HL-60 (cell line): ENCODE measurements around the gene COL13A1.

Source experiments
- DNase-seq, 2 experiments: peaks; one replicate each; pipeline ENCODE4 v3.0.0-alpha.2; 2010 to 2020; ENCODE audit warnings: low read depth in 1 of 2, low spot score in 1 of 2
- H3K27ac ChIP-seq: fragments of 250-450 bp; sonication (Bioruptor Pico); replicated peaks from 2 replicates; pipeline ENCODE4 v1.5.1; 2020; ENCODE audit warnings: mild to moderate bottlenecking, moderate library complexity
- H3K27me3 ChIP-seq: fragments of 250-450 bp; sonication (Bioruptor Pico); 2 replicates; pipeline ENCODE4 v1.5.1; 2021; ENCODE audit warnings: mild to moderate bottlenecking, moderate library complexity; ENCODE audit not compliant: insufficient read depth, poor library complexity, severe bottlenecking
- H3K4me3 ChIP-seq: replicated peaks from 2 replicates; pipeline ENCODE4 v1.5.1; 2011; ENCODE audit warnings: mild to moderate bottlenecking, control low read depth, low read length; ENCODE audit not compliant: insufficient read depth
- GABPA ChIP-seq: IDR thresholded peaks from 2 replicates; pipeline ENCODE4 v1.6.1; 2012; ENCODE audit warnings: low read depth
- POLR2AphosphoS5 ChIP-seq: IDR thresholded peaks from 2 replicates; pipeline ENCODE4 v1.6.1; 2012; ENCODE audit warnings: low read depth
- SPI1 ChIP-seq: IDR thresholded peaks from 2 replicates; pipeline ENCODE4 v1.6.1; 2012; ENCODE audit warnings: low read depth, mild to moderate bottlenecking, borderline replicate concordance
- TF ChIP-seq, protein P1 (sequence below): IDR thresholded peaks from 2 replicates; pipeline ENCODE4 v1.6.1; 2012; ENCODE audit warnings: low read depth; ENCODE audit not compliant: insufficient replicate concordance
- TF ChIP-seq, protein P2 (sequence below): IDR thresholded peaks from one replicate; pipeline ENCODE4 v1.5.1; 2011; ENCODE audit warnings: low read length, control low read depth, inconsistent platforms; ENCODE audit not compliant: insufficient read depth

The COL13A1 gene

DNA sequence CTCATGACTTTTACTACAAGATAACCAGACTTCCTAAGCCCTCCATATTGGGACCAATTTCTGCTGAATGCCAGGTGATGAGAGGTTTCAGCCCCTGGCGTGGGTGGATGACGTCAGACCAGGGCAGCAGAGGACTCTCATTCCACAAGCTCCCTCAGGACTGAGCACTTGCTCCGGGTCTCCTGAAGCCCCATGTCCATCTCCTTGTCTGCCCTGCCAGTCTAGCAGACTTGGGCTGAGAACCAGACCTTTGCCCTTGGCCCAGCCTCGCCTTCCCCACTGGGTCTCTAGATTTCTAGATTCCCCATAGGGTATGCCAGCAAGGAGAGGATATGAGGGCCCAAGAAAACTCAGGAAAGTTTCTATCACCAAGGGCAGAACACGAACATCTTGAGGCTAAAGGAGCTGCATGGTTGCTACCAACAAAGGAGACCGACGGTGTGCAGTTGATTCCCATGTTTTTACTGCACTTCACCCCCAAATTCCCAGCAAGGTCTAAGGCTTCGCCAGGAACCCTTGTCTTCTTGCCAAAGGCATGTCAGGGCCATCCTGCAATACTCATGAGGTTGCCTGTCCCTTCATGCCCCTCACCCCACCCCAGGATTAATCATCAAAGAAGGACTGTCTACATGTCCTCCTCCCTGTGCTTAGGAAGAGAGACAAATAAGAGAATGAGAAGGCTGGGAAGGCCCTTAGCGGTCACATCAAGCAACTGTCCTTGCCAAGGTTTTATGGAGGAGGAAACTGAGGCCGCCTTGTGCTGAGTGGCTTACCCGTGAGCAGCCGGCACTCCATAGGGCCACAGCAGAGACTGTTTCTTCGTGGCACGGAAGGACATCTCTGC, 154.4 kb downstream of the COL13A1 start:
- no peak overlapping the region for H3K4me3 ChIP-seq
- no peak for DNase-seq
- H3K27me3 ChIP-seq = no peaks in the 10 kb centered on the region
- H3K27ac ChIP-seq = no peak overlapping the region
- TF ChIP-seq, protein P1, sequence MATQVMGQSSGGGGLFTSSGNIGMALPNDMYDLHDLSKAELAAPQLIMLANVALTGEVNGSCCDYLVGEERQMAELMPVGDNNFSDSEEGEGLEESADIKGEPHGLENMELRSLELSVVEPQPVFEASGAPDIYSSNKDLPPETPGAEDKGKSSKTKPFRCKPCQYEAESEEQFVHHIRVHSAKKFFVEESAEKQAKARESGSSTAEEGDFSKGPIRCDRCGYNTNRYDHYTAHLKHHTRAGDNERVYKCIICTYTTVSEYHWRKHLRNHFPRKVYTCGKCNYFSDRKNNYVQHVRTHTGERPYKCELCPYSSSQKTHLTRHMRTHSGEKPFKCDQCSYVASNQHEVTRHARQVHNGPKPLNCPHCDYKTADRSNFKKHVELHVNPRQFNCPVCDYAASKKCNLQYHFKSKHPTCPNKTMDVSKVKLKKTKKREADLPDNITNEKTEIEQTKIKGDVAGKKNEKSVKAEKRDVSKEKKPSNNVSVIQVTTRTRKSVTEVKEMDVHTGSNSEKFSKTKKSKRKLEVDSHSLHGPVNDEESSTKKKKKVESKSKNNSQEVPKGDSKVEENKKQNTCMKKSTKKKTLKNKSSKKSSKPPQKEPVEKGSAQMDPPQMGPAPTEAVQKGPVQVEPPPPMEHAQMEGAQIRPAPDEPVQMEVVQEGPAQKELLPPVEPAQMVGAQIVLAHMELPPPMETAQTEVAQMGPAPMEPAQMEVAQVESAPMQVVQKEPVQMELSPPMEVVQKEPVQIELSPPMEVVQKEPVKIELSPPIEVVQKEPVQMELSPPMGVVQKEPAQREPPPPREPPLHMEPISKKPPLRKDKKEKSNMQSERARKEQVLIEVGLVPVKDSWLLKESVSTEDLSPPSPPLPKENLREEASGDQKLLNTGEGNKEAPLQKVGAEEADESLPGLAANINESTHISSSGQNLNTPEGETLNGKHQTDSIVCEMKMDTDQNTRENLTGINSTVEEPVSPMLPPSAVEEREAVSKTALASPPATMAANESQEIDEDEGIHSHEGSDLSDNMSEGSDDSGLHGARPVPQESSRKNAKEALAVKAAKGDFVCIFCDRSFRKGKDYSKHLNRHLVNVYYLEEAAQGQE = no peak
- no peak for TF ChIP-seq POLR2AphosphoS5
- TF ChIP-seq, protein P2, sequence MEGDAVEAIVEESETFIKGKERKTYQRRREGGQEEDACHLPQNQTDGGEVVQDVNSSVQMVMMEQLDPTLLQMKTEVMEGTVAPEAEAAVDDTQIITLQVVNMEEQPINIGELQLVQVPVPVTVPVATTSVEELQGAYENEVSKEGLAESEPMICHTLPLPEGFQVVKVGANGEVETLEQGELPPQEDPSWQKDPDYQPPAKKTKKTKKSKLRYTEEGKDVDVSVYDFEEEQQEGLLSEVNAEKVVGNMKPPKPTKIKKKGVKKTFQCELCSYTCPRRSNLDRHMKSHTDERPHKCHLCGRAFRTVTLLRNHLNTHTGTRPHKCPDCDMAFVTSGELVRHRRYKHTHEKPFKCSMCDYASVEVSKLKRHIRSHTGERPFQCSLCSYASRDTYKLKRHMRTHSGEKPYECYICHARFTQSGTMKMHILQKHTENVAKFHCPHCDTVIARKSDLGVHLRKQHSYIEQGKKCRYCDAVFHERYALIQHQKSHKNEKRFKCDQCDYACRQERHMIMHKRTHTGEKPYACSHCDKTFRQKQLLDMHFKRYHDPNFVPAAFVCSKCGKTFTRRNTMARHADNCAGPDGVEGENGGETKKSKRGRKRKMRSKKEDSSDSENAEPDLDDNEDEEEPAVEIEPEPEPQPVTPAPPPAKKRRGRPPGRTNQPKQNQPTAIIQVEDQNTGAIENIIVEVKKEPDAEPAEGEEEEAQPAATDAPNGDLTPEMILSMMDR = no peak
- TF ChIP-seq SPI1 = no peak
- no peak for TF ChIP-seq GABPA

DNA sequence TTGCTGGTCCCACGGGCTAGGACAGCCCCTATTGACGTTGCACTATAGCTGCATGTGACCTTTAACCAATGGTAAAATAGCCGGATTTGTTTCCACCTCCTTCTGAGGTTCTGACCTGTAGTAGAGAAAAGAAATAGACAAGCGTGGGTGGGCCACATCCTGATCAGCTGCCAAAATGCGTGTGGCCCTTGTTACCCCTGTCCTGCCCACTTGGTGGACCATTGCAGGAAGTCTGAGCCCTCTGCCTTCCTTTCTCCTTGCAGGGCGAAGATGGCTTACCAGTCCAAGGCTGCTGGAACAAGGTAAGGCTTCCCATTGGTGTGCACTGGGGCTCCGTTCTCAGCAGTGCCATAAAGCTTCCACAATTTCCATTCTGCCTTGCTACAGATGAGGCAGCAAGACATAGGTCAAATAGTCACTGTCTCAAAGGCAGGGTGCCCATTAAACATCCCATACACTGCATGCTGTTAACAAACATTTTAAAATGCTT, 155.1 kb downstream of the COL13A1 start:
- no peak for DNase-seq
- no peak overlapping the region for H3K4me3 ChIP-seq
- no peak overlapping the region for H3K27ac ChIP-seq
- TF ChIP-seq GABPA (no peak), POLR2AphosphoS5 (no peak), SPI1 (no peak)
- TF ChIP-seq, protein P2 = no peak
- TF ChIP-seq, protein P1 = no peak
- no peaks in the 10 kb centered on the region for H3K27me3 ChIP-seq

DNA sequence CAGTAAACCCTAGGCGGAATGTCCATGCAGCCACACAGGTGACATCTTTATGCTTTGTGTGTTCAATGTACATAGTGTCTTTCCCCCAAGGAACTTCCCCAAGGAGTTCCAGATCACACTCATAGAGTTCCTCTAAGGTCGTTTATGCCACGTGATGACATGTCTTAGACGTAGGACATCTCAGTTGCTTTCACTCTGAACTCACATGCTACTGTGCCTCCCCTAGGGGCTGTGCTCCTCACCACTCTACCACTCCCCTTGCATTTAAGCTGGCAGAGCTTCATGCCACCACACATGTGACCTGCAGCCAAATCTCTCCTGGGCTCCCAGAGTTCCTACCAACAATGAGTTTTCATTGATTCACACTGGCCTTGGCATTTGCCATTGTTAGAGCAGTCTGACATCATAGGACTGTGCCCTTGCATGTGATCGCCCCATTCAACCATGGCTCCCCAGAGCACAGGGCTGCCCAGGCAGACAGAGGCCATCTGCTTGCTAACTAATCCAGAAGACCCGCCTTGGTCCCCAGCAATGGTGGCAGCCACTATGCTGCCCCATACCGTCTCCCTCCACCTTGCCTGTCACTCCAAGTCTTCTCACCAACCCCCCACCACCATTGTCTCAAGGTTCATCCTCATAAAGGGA, 155.7 kb downstream of the COL13A1 start:
- Histone ChIP-seq H3K27ac (no peak overlapping the region), H3K27me3 (no peaks in the 10 kb centered on the region), H3K4me3 (no peak overlapping the region)
- TF ChIP-seq, protein P1 = no peak
- TF ChIP-seq POLR2AphosphoS5 = no peak
- no peak for TF ChIP-seq GABPA
- TF ChIP-seq, protein P2 = no peak
- TF ChIP-seq SPI1 = no peak
- no peak for DNase-seq
